HG03469 (cell line): ENCODE results near the gene ASCC1.

Source experiments
- ATAC-seq: cut with Tn5 transposase; IDR thresholded peaks from one replicate; pipeline ENCODE4 v1.9.1; 2021; ENCODE audit warnings: mild to moderate bottlenecking, moderate library complexity, moderate number of reproducible peaks; ENCODE audit not compliant: unreplicated experiment

ASCC1 gene

GRCh38 chr10:72215611-72216549 is at the start of gene ASCC1, which contains the start of gene ANAPC16:
Gene ASCC1 (minus strand): TSS chr10:72216276. CDS start chr10:72213298, 2,978 bp downstream.
Gene ANAPC16 (plus strand): TSS chr10:72216012. CDS start chr10:72223915, 7,903 bp downstream.
- peak; percentile 49 for ATAC-seq

GRCh38 chr10:72265508-72265907 is 49.4 kb upstream of the ASCC1 start:
- no peak for ATAC-seq

- ATAC-seq = no peak
Observed at GRCh38 chr10:72264536-72264935, 48.5 kb upstream of the ASCC1 start.

DNA sequence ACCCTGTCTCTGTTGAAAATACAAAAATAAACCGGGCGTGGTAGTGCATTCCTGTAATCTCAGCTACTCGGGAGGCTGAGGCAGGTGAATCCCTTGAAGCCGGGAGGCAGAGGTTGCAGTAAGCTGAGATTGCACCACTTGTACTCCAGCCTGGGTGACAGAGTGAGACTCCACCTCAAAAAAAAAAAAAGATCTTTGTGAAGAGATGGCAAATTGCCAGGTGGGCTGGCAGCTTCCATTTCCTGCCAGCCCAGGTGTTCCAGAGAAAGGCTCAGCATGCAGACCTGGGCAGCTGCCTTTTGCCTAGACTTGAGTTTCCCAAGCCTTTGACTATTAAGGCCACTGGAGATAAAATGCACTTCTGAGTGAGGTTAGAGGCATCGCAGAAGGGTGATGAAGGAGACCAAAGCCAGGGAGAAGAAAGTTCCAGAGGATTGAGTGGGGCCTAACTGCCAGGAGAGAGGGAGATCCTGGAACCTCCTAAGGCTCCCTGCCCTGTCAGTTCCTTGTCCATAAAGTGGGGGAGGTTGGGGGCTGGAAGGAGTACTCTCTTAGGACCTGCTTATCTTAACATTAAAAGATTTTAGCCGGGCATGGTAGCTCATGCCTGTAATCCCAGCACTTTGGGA is 47.7 kb upstream of the ASCC1 start:
- ATAC-seq = no peak

DNA sequence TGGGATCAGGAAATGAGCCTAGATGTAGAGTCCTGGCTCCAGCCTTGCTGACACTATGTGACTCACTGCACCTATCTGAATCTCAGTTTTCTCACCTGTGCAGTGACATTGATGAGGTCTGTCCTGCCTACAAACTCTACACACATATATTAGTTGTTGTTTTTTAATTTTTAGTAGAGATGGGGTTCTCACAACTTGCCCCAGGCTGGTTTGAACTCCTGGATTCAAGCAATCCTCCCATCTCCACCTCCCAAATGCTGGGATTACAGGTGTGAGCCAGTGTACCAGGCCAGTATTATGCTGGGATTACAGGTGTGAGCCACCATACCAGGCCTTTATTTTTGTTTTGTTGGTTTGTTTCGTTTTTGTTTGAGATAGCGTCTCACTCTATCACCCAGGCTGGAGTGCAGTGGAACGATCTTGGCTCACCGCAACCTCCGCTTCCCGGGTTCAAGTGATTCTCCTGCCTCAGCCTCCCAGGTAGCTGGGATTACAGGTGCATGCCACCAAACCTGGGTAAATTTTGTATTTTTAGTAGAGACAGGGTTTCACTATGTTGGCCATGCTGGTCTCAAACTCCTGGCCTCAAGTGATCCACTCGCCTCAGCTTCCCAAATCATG is 45.8 kb upstream of the ASCC1 start:
- peak; percentile 14 for ATAC-seq

GRCh38 chr10:72260976-72261783 is 45.1 kb upstream of the ASCC1 start:
- ATAC-seq = peak; percentile 33

GRCh38 chr10:72260239-72260975 is 44.3 kb upstream of the ASCC1 start:
- ATAC-seq = peak; percentile 31

DNA sequence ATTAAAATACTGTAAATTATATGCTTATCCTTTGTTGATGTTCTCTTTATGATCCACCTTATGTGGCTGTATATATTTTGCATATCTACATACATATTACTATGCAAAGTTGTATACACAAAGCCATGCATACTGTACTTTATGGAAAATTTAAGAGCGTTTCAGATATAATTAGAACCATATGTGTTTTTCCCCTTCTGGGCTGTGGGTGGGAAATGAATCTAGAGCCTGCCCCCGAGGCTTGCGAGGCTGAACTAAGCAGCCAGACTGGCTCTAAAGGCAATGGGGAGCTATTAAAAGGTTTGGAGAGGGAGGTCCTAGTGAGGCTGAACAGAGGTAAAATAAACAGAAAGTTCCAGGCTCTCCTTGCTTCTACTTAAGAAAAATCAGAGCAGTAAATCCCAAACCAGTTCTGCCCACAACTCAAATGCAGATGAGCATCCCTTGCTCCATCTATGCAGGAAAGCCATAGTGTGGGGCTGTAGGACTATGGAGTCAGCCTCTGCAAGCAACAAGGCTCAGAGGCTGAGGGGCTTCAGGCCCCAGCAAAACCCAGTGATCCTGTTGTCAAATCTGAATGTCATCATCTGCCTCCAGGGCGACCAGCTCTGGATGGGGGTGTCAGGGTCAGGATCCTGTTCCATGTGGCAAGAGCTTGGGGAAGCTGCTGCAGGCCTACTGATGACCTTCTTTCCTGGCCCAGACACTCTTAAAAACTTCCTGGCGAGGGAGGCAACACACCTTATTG is 43.6 kb upstream of the ASCC1 start:
- ATAC-seq = no peak

DNA sequence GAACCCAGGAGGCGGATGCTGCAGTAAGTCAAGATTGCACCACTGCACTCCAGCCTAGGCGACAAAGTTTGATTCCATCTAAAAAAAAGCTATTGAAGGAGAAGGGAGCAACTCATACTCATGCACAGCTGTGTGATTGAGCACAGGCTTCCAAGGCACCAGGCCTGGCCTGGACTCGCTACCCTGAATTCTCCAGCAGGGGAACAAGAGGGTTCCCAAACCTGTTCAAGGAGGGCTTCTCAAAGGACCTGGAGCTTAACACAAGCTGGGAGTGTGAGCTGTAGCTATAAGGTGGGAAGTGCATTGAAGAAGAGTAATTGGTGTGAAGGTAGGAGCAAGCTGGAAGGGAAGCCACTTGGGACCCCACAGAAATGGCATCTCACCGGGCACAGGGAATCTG is 42.5 kb upstream of the ASCC1 start:
- ATAC-seq = no peak

DNA sequence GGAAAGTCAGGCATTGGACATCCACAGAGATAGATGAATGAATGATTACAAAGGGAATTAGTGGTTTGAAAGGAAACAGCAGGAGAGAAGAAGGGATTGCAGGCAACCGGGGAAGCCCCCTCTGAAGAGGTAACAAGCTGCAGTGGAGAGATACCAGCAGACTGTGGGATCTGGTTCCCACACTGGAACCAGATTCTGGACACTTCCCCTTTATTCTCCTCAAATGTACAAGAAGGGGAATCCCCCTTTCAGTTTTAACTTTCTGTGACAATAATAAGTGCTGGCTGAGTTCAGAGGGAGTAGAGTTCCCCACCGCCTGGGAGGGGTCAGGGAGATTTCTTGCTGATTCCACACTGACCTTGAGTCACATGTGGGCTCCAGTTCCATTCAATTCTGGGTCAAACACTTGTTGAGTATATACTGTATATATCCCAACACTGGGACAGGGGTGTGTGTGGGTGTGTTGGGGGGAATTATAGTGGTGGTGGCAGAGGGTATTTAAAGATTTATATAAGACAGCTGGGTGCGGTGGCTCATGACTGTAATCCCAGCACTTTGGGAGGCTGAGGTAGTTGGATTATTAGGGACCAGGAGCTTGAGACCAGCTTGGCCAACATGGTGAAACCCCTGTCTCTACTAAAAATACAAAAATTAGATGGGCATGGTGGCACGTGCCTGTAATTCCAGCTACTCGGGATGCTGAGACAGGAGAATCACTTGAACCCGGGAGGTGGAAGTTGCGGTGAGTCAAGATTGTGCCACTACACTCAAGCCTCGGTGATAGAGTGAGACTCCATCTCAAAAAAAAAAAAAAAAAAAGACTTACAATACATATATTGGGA is 41.2 kb upstream of the ASCC1 start:
- ATAC-seq = no peak

GRCh38 chr10:72255977-72256729 is 40.1 kb upstream of the ASCC1 start:
- ATAC-seq = no peak

DNA sequence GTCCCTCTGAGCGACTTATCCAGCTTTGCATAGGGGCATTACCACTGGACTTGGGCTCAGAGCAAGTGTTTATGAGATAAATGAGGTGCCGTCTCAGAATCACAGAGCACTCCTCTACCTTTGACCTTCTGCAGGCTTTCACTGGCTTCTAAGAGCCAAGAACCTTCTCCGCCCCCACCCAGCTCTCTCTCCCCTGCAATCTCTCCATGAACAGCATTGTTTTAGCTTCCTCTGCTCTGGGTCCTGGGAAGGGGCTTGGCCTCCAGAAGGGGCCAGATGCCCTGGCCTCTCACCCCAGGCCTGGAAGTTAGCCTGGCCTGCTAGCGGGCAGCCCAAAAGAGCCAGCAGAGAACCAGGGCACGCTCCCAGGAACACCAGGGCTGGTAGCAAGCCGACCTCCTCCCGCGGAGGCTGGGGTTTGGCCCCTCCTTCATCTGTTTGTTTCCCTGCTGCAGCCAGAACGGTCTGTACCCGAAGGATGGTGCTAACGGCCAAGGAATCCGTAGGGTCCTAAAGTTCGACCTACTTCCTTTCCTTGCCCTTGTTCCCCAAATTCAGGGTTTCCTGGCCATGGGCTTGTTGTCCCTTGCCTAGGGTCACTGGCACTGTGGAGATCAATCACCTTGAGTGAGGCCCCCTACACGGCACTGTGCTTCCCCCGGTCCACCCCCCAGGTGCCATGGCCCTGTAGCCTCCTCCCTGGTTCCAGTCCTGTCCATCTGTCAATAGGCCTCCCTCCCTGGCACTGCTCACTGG is 38.9 kb upstream of the ASCC1 start:
- no peak for ATAC-seq

GRCh38 chr10:72253578-72253977 is 37.5 kb upstream of the ASCC1 start:
- no peak for ATAC-seq

GRCh38 chr10:72252972-72253371 is 36.9 kb upstream of the ASCC1 start:
- no peak for ATAC-seq

DNA sequence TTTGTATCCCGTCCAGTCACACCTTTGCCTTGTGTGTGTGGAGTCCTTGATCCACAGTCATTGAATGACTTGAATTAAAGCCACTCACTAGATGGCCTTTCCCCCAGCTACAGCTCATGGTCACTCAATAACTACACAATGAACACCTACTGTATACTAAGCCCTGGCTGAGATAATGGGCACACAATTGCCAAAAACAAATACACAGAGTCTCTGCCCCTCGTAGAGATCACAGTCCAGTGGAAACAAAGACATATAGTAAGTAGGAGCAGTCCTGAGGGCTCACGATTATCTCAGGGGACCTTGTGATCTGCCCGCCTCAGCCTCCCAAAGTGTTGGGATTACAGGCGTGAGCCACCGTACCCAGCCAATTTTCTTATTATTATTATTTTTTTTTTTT is 35.6 kb upstream of the ASCC1 start:
- ATAC-seq = no peak

DNA sequence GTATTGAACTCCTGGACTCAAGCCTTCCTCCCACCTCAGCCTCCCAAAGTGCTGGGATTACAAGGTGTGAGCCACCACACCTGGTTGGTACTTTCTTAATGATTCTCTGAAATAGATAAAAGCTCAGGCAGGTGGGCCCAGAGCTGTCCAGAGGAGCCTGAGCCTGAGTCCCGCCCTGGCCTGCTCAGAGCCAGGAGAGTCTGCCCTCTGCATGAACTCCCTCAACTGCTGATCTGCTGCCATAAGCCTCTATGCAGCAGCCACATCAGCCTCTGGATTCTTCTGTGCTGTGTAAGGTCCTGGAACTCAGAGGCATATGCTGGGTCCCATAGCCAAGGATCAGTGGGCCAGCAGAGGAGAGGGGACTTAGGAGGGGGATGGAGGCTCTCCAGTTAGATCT is 34.6 kb upstream of the ASCC1 start:
- no peak for ATAC-seq
